Measurements from ENCODE around the gene C4orf50.

Gene C4orf50

GRCh38 chr4:6044276-6044675 is 26.0 kb upstream of the C4orf50 start:
- no peak overlapping the region for H3K4me3 ChIP-seq (ENCODE audit: low read depth, low read length)
- no peak for TF ChIP-seq CTCF (IDR thresholded peaks at IDR 0.05; ENCODE audit: low read depth, low read length)

GRCh38 chr4:6043843-6044242 is 25.6 kb upstream of the C4orf50 start:
- no peak overlapping the region for H3K4me3 ChIP-seq (ENCODE audit: low read depth, low read length)
- TF ChIP-seq CTCF (IDR thresholded peaks at IDR 0.05; ENCODE audit: low read depth, low read length) = no peak

GRCh38 chr4:6043188-6043587 is 25.0 kb upstream of the C4orf50 start:
- no peak overlapping the region for H3K4me3 ChIP-seq (ENCODE audit: low read depth, low read length)
- TF ChIP-seq CTCF (IDR thresholded peaks at IDR 0.05; ENCODE audit: low read depth, low read length) = no peak

- no peak for TF ChIP-seq CTCF (IDR thresholded peaks at IDR 0.05; ENCODE audit: low read depth, low read length)
- no peak overlapping the region for H3K4me3 ChIP-seq (ENCODE audit: low read depth, low read length)
Observed at GRCh38 chr4:6042293-6043063, 24.2 kb upstream of the C4orf50 start.

- no peak for TF ChIP-seq CTCF (IDR thresholded peaks at IDR 0.05; ENCODE audit: low read depth, low read length)
- H3K4me3 ChIP-seq (ENCODE audit: low read depth, low read length) = no peak overlapping the region
Observed at GRCh38 chr4:6041800-6042199, 23.6 kb upstream of the C4orf50 start.

GRCh38 chr4:6038711-6039110 is 20.5 kb upstream of the C4orf50 start:
- no peak for TF ChIP-seq CTCF (IDR thresholded peaks at IDR 0.05; ENCODE audit: low read depth, low read length)

GRCh38 chr4:6035786-6036185 is 17.6 kb upstream of the C4orf50 start:
- no peak for TF ChIP-seq CTCF (IDR thresholded peaks at IDR 0.05; ENCODE audit: low read depth, low read length)

More at GRCh38 chr4:6038711-6039110, 20.5 kb upstream of the C4orf50 start:
- no peak overlapping the region for H3K4me3 ChIP-seq (ENCODE audit: low read depth, low read length)

More at GRCh38 chr4:6035786-6036185, 17.6 kb upstream of the C4orf50 start:
- no peak overlapping the region for H3K4me3 ChIP-seq (ENCODE audit: low read depth, low read length)

Data from WI38 (cell line).